GM12892 (cell line): Measurements from ENCODE around the gene SSB.

Source experiments
- POLR2A ChIP-seq: IDR thresholded peaks from 2 replicates; pipeline ENCODE4 v1.6.1; 2011; ENCODE audit warnings: low read depth, low read length, control low read depth
- POLR2AphosphoS5 ChIP-seq: IDR thresholded peaks from 2 replicates; pipeline ENCODE4 v1.6.1; 2011; ENCODE audit warnings: low read depth, low read length, control low read depth

GRCh38 chr2:169782513-169782912 lies 16.2 kb upstream of the SSB start:
- TF ChIP-seq POLR2A: no peak
- TF ChIP-seq POLR2AphosphoS5: no peak
